ENCODE data around the gene NRARP.

DNA sequence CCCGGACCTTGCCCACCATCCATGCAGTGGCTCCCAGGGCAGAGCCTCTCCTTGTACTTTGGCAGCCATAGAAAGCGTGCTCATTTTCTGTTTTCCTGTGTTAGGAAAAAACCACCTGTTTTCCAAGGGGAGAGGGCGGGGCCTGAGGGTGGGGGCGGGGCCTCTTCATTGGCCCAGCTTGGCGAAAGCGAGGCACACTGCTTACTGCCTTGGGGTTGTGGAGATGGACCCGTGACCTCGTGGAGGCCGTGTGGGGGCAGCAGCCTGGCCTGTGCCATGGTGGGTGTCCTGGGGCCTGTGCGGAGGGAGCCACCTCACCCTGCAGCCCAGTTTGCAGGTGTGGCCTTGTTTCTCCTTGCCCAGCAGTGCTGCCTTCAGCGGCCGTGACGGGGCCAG, 29.0 kb downstream of the NRARP start:
- TF ChIP-seq ZNF660 (tag by site-specific recombination; IDR thresholded peaks at IDR 0.05) (no peak), ZNF776 (tag by site-specific recombination; IDR thresholded peaks at IDR 0.05; ENCODE audit: borderline replicate concordance) (no peak), ZBTB17 (tag by site-specific recombination; IDR thresholded peaks at IDR 0.05) (no peak), ZFP3 (tag by site-specific recombination; IDR thresholded peaks at IDR 0.05; ENCODE audit: low read depth) (no peak), ZBTB10 (tag by site-specific recombination; IDR thresholded peaks at IDR 0.05) (no peak)
- TF ChIP-seq, protein P1, sequence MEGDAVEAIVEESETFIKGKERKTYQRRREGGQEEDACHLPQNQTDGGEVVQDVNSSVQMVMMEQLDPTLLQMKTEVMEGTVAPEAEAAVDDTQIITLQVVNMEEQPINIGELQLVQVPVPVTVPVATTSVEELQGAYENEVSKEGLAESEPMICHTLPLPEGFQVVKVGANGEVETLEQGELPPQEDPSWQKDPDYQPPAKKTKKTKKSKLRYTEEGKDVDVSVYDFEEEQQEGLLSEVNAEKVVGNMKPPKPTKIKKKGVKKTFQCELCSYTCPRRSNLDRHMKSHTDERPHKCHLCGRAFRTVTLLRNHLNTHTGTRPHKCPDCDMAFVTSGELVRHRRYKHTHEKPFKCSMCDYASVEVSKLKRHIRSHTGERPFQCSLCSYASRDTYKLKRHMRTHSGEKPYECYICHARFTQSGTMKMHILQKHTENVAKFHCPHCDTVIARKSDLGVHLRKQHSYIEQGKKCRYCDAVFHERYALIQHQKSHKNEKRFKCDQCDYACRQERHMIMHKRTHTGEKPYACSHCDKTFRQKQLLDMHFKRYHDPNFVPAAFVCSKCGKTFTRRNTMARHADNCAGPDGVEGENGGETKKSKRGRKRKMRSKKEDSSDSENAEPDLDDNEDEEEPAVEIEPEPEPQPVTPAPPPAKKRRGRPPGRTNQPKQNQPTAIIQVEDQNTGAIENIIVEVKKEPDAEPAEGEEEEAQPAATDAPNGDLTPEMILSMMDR (tag by site-specific recombination; IDR thresholded peaks at IDR 0.05): no peak
- TF ChIP-seq, protein P2, sequence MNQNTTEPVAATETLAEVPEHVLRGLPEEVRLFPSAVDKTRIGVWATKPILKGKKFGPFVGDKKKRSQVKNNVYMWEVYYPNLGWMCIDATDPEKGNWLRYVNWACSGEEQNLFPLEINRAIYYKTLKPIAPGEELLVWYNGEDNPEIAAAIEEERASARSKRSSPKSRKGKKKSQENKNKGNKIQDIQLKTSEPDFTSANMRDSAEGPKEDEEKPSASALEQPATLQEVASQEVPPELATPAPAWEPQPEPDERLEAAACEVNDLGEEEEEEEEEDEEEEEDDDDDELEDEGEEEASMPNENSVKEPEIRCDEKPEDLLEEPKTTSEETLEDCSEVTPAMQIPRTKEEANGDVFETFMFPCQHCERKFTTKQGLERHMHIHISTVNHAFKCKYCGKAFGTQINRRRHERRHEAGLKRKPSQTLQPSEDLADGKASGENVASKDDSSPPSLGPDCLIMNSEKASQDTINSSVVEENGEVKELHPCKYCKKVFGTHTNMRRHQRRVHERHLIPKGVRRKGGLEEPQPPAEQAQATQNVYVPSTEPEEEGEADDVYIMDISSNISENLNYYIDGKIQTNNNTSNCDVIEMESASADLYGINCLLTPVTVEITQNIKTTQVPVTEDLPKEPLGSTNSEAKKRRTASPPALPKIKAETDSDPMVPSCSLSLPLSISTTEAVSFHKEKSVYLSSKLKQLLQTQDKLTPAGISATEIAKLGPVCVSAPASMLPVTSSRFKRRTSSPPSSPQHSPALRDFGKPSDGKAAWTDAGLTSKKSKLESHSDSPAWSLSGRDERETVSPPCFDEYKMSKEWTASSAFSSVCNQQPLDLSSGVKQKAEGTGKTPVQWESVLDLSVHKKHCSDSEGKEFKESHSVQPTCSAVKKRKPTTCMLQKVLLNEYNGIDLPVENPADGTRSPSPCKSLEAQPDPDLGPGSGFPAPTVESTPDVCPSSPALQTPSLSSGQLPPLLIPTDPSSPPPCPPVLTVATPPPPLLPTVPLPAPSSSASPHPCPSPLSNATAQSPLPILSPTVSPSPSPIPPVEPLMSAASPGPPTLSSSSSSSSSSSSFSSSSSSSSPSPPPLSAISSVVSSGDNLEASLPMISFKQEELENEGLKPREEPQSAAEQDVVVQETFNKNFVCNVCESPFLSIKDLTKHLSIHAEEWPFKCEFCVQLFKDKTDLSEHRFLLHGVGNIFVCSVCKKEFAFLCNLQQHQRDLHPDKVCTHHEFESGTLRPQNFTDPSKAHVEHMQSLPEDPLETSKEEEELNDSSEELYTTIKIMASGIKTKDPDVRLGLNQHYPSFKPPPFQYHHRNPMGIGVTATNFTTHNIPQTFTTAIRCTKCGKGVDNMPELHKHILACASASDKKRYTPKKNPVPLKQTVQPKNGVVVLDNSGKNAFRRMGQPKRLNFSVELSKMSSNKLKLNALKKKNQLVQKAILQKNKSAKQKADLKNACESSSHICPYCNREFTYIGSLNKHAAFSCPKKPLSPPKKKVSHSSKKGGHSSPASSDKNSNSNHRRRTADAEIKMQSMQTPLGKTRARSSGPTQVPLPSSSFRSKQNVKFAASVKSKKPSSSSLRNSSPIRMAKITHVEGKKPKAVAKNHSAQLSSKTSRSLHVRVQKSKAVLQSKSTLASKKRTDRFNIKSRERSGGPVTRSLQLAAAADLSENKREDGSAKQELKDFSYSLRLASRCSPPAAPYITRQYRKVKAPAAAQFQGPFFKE (tag by site-specific recombination; IDR thresholded peaks at IDR 0.05; ENCODE audit: borderline replicate concordance): no peak
